Activated CD4-positive, alpha-beta T cell treated with anti-CD3 and anti-CD28 coated beads for 48 hours (primary cell): ENCODE data around the gene HOXB4.

Experiments used
- DNase-seq: peaks from one replicate; pipeline ENCODE4 v3.0.0-alpha.2; 2020

The HOXB4 gene

DNA sequence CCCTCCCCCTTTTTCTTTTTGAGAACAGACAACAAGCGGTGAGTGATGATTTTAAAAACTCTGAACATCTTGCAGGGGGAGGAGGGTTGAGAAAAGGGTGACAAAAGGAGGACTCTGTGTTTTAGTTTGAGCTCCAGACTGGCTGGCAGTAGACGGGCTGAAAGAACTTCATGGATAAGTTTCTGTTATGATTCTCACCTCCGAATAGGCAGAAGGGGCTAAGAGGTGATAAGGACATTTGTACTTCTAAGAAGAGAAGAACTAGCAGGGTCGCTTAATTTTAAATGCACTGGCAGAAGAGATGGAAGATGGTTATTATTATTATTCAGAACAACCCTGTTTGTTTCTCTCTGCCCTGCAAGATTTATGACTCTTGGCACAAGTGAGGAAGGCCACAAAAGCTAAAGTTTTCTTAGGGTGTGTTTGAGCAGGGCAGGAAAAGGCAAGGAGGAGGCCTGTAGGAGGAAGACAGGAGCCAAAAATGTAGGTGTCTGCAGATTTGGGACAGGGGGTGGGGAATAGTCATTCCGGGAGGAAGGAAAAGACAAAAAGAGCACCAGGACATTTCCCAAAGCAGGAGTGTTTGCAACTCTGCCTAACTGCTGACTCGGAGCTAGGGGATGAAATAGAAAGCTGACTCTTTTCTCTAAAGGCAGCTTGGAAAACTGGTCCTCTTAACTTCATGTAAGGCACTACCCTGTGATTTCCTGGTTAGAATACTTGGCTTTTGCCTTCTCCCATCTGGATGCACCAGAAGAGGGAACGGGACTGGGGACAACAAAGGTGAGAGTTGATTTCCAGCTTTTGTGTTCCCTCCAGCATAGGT lies 21.4 kb downstream of the HOXB4 start:
- no peak for DNase-seq

DNA sequence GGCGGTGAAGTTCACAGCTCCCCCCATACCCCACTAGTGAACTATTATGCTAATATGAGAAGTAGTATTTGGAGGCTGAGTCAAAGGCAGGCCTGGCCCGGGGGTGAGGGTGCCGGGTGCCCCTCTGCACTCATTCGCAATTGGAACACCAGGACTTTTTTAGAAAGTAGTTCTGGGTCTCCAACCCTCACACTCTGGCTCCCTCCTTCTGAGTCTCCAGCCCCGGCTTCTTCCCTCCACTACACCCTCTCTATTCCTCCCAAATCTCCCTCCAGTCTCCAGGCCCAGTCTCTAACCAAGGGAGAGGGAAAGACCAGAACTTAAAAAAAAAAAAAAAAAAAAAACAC lies 21.9 kb downstream of the HOXB4 start:
- DNase-seq = no peak

DNA sequence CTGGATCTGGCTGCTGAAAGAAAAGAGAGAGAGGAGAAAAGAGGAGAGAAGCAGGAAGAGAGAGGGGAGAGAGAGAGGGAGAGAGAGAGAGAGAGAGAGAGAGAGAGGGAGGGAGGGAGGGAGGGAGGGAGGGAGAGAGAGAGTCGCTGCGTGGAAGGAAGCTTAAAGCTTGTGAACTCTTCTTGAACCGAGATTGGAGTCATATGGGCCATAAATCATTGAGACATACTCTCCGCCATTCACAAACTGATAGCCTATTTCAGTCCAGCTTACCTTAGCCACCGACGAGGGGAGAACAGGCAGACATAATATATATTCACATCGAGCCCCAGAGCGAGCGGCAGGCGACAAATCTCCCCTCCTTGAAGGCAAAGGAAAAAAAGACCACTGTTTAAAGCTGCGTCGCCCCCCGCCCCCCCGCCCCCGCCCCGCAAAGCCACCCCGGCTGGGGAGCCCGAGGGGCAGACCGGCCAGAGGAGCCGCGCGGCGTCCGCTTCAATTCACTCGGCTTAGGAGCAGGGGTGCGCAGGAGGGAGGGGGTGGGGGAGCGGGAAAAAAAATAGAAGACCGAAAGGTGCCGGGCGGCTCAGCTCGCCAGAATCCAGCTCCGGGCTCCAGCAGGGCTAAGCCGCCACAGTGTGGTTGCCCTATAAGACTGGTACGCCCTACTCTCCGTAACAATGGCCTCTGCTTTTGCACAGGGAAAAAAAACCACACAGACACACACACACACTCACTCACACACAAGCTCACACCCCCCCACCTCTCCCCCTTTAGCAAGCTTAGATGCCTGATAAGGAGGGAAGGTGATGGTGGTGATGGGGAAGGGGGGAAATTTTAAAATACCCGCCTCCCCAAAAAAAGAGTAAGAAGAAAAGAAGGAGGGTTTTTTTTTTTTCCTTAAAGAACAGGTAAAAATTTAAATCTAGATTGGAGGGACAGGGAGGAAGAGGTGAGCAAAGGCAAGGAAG lies 22.6 kb downstream of the HOXB4 start:
- no peak for DNase-seq

DNA sequence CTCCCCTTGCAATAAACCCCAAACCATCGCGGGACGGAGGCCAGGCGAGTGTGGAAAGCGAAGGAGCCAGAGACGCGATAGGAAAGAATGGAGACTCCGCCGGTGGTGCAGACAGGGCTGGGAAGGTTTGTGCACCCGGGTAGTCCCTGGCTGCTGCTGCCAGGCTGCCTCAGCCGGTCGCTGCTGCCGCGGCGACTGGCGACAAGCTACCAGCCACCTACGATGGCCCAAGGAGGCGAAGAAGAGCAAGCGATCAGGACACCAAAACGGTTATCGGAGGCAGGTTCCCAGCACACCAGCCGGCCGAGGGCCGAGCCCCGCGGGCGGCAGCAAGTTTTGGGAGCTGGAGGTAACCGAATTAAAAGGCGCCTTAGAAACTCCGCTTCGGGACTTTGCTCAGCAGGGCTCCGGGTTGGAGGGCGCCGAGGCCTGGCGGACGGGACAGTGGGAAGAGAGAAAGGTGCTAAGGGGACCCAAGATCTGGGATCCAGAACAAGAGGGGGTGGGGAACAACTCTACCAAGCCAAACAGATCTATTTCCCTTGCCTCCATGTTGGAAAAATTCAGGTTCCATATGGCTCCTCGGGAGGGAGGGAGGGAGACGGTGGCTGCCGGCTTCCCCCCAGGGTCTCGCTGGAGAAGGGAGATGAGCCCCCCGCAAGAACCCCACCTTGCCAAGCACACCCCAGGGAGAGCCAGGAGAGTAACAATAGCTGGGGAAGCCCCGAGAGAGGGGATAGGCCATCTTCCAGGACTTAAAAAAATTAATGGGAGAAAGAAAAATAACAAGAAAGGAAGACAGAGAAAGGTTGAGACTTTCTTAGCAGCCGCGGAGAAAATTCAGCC lies 23.5 kb downstream of the HOXB4 start:
- no peak for DNase-seq

GRCh38 chr17:48553826-48554225 lies 24.3 kb downstream of the HOXB4 start:
- no peak for DNase-seq

DNA sequence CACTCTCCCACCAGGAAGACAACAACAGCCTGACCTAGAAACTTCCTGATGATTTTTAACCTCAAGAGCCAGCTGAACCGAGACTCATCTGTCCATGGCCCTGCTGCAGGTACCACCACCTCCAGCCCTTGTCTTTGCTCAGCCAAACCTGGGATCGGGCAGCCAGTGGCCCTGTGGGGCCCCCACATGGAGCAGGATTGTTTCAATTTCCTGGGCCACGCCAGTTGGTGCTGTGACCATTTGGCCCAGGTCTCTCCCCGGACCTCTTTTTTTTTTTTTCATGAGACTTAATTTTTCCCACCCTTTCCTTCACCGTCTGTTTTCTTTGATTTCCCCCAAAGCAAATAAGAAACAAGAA lies 25.0 kb downstream of the HOXB4 start:
- no peak for DNase-seq

GRCh38 chr17:48552466-48553189 lies 25.5 kb downstream of the HOXB4 start:
- DNase-seq = no peak

DNA sequence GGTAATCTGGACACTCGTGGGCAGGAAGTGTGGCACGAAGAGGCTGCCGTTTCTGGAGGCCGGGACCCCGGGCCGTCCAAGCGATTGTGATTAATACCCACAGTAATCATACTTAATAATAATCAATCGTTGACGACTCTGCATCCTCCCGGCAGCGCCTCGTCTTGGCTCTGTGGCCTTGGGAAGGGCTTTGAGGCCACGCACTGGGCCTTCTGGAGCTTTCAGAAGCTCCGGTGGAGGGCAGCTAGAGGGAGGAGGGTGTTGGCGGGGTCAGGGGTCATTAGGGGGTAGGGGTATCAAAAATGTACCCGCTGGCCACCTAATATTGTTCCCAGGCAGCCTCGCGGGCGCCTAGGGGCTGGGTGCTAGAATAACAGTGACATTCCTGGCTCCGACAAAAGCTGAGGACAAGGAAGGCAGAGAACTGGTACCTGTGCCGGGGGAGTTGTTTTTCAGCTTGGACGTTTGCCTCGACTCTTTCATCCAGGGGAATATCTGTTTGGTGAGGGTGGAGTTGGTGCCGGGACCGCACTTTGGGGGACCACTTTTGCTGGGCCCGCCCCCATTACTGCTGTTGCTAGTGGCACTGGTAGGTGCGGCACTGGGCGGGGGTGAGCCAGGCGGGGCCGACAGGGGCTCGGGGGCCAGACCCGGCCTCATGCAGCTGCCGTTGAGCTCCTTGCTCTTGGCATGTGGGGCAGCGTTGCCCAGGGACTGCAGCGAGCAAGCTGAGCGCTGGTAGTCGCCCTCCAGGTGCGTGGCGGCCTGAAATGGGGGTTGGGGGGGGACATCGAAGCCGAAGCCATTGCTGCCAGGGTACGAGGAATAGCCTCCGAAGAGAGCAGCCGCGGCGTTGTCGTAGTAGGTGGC lies 26.3 kb downstream of the HOXB4 start:
- DNase-seq = no peak

DNA sequence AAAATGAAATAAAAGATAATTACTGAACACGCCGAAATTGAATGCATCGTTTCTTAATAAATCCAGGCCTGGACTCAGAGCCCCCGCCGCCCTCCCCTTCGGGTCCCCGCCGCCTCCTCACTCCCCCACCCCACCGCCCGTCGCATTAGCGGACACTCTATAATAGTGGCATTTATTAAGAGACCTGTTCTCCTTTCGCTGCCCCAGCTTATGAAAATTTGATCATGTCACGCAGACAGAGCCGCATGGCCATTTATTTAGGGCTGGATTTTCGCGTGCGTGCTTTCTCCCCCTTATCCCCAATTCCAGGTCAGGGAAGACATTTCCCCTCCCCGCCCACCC lies 27.0 kb downstream of the HOXB4 start:
- no peak for DNase-seq

DNA sequence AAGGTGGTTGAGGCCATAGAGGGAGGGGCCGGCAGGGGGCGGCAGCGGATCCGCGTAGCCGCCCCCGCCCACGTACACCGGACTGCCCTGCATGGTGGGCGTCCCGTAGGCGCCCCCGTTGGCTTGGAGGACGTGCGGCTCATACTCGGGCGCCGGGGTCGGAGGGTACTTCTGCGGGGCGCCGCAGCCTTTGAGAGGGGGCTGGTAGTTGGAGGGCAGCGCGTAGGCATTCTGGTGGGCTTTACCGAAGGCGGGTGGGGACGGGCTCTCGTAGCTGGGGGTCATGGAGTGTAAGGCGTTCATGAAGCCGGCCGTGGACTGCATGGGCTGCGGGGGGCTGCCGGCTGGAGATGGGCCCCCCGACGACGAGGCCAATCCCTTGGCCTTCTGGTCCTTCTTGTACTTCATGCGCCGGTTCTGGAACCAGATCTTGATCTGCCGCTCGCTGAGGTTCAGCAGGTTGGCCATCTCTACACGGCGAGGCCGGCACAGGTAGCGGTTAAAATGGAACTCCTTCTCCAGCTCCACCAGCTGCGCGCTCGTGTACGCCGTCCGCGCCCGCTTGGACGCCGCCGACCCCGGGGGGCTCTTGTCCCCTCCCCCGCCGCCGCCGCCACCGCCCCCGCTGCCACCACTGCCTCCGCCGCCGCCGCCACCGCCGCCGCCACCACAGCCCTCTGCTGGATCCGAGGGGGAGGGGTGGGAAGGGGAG lies 27.5 kb downstream of the HOXB4 start:
- no peak for DNase-seq

DNA sequence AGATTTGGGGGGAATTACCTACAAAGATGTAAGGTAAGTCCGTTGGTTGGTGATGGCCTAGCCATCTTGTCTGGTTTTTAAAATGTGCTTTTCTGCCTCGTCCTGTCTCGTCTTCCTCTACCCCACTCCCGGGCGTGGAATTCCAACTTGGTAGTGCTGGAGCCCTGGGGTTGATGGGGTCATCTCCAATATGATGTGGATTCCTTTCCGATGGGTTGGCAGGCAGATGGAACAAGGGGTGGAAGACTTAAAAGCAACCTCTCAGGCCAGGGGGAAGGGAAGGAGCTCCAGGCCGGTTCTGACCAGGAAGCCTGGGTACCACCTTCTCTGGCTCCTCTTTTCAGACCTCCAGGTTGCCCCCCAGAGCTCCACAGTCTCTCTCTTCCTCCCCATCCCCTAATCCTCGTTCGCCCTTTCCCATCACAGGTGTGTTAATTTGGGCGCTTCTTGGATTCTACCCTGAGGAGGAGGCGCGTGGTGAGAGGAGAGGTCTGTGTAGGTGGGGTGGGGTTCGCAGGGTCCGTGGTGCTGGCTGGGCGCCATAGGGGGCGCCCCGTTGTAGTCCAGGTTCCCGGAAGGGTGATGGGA lies 28.1 kb downstream of the HOXB4 start:
- DNase-seq = no peak

DNA sequence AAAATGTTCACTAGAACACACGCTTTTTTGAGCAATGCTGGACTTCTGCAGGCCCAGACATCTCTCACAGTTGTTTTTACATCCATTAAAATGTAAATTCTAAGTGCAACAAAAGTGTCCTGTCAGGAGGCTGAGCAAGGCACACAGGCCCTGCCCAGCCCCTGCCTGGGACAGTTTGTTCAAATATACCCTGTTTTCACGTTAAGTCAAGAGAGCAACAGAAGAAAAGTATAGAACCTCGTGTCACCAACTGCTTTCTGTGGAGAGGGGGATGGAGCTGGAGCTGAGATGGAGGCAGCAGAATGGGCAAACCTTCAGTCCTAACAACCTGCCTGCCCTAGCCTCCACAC lies 28.9 kb downstream of the HOXB4 start:
- DNase-seq = no peak

GRCh38 chr17:48548523-48549280 lies 29.4 kb downstream of the HOXB4 start:
- DNase-seq = no peak

GRCh38 chr17:48547808-48548522 lies 30.2 kb downstream of the HOXB4 start:
- peak; percentile 57 for DNase-seq

DNA sequence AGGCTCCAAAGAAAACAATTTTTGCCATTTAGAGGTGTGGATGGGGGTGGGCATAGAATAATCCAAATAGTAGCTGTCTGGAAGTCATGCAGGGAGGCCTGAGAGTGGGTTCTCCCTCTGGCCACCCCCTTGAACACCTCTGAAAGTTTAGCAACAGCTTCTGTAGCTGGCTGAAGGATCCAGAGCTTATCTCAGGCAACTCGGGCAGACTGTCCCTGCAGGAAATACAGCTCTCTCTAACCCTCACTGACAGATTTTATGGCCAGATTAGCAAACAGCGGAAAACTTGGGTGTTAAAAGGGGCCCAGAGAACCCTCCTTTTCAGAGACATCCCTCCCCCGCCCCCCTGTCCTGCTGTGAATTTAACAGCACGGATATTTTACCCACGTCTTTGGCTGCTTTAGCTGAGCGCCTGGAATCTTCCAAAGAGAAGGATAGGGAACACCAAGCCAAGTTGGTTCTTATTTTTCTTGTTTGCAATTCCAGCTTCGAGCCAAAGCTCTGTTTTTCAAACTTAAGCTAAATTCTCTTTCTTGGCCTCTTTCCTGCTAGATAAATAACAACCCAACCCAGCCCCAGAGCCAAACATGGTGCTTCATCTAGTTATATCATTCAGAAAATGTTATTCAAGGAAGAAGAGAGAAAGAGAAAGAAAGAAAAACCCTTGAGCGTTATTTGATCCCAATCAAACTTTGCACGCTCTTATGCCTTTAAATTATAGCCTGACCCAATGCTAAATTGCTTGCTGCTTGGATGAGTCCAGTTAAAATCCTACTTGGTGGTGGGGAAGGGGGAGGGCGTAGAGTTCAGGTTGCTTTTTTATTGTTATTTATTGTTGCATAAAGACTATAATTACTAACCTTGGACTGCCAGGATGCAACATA lies 31.0 kb downstream of the HOXB4 start:
- DNase-seq = no peak

DNA sequence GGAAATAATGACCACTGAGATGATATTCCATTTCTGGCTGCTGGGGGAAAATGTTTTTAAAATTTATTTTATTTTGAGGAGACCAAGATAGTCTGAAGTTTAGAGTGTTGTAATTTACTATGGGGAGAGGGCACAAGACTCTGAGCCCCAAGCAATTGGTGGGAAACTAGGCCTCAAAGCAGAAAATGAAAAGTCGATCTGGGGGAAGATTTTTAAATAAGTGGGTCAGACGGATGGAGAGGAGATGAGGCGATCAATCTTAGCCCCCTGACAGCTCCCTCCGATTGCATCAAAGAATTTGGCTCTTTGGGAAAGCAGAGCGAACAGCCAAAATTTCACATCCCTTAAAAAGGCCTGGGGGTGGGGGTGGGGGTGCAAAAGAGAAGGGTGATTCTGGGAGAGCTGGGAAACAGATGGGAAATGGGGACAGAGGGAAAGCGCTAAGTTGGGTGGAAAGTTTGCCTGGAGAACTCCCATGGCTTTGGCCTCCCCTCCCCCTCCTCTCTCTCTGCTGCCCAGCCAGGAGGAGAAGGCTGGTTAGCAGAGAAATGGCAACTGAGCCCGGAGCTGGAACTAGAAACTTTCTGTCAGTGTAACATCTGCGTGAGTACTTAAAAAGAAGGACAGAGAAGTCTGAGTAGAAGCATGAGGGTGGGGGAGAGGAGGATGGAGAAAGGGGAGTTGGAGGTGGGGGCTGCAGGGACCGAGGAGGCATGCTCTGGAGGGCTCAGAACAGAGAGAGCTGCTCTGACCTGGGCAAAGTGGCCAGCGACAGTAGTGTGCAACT lies 31.8 kb downstream of the HOXB4 start:
- DNase-seq = no peak

DNA sequence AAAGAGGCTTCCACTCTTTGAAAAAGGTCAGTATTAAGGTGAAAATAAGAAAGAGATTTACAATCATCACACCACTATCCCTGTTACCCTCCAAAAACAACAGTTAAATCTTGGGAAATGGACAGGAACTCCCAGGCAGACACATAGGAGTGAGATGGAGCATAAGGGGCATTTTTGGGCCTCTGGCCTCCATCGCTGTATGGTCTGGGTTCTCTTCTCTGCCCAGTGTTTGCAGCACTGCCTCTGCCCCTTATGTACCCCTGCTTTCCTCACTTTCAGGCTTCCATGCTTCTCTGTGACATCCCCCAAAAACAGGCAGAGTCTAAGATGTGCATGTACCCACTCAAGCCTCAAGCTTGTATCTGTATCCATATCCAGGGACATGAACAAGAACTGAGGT lies 32.6 kb downstream of the HOXB4 start:
- DNase-seq = no peak
